Neural cell (in vitro differentiated cells): Measurements from ENCODE around the gene ZNF688. TPM values are rescaled to one million over a fixed set of nuclear protein-coding genes. Genes with fewer than 3 reads are reported as not detected.

ENCODE experiments used
- H2AFZ ChIP-seq: fragments of 200-600, 300-800 bp; sonication (generic), shearing (Covaris generic); 2 replicates; pipeline ENCODE4 v1.6.0; 2014; ENCODE audit warnings: low read depth, mild to moderate bottlenecking, antibody characterized with exemption, low read length, moderate library complexity
- H3F3A ChIP-seq: fragments of 200-600 bp; shearing (Covaris generic); 2 replicates; pipeline ENCODE4 v1.6.1; 2016; ENCODE audit warnings: mild to moderate bottlenecking, moderate library complexity, mixed read lengths, antibody characterized with exemption, low read length; ENCODE audit not compliant: insufficient read depth, poor library complexity, severe bottlenecking
- H3K27ac ChIP-seq: fragments of 200-600, 300-800 bp; sonication (generic), shearing (Covaris generic); 2 replicates; pipeline ENCODE4 v1.5.1; 2014; ENCODE audit warnings: mild to moderate bottlenecking, low read length, moderate library complexity
- H3K27me3 ChIP-seq: fragments of 300-800, 200-600 bp; sonication (generic), shearing (Covaris generic); 2 replicates; pipeline ENCODE4 v1.6.0; 2014; ENCODE audit warnings: mild to moderate bottlenecking, low read depth, low read length, moderate library complexity; ENCODE audit not compliant: insufficient read depth
- H3K36me3 ChIP-seq: fragments of 300-800, 200-600 bp; sonication (generic), shearing (Covaris generic); 2 replicates; pipeline ENCODE4 v1.5.1; 2014; ENCODE audit warnings: mild to moderate bottlenecking, antibody characterized with exemption, low read length, moderate library complexity; ENCODE audit not compliant: insufficient read depth
- H3K4me2 ChIP-seq: fragments of 300-800, 200-600 bp; sonication (generic), shearing (Covaris generic); 2 replicates; pipeline ENCODE4 v1.6.0; 2014; ENCODE audit warnings: mild to moderate bottlenecking, low read length
- H3K4me3 ChIP-seq: fragments of 300-800, 200-600 bp; sonication (generic), shearing (Covaris generic); 2 replicates; pipeline ENCODE4 v1.5.1; 2014; ENCODE audit warnings: mild to moderate bottlenecking, low read length, moderate library complexity
- H3K79me2 ChIP-seq: fragments of 200-600 bp; shearing (Covaris generic); replicated peaks from 2 replicates; pipeline ENCODE4 v1.6.0; 2014; ENCODE audit warnings: mild to moderate bottlenecking, low read length, moderate library complexity; ENCODE audit not compliant: insufficient read depth
- H3K9ac ChIP-seq: fragments of 300-800, 200-600 bp; sonication (generic), shearing (Covaris generic); 2 replicates; pipeline ENCODE4 v1.6.1; 2016; ENCODE audit warnings: mild to moderate bottlenecking, low read length, mixed read lengths
- H3K9me2 ChIP-seq: fragments of 200-600 bp; shearing (Covaris generic); 2 replicates; pipeline ENCODE4 v1.6.1; 2016; ENCODE audit warnings: mild to moderate bottlenecking, low read length, mixed read lengths; ENCODE audit not compliant: insufficient read depth
- H3K9me3 ChIP-seq: fragments of 200-600, 300-800 bp; sonication (generic), shearing (Covaris generic); 2 replicates; pipeline ENCODE4 v1.6.1; 2016; ENCODE audit warnings: mild to moderate bottlenecking, mixed run types, low read length, moderate library complexity, mixed read lengths
- H4K20me1 ChIP-seq: fragments of 200-600 bp; shearing (Covaris generic); 2 replicates; pipeline ENCODE4 v1.6.1; 2016; ENCODE audit warnings: mild to moderate bottlenecking, mixed run types; ENCODE audit not compliant: insufficient read depth
- EP300 ChIP-seq: fragments of 450-650 bp; conservative IDR thresholded peaks from 2 replicates; pipeline ENCODE4 v1.6.1; 2014; ENCODE audit warnings: antibody characterized with exemption, mild to moderate bottlenecking, moderate library complexity; ENCODE audit not compliant: poor library complexity, severe bottlenecking
- EZH2 ChIP-seq: fragments of 200-600, 300-800 bp; shearing (Covaris generic), sonication (generic); IDR thresholded peaks from 2 replicates; pipeline ENCODE4 v1.6.1; 2014; ENCODE audit warnings: antibody characterized with exemption, low read length, borderline replicate concordance, mild to moderate bottlenecking; ENCODE audit not compliant: insufficient read depth, poor library complexity, severe bottlenecking
- MXI1 ChIP-seq: fragments of 450-650 bp; conservative IDR thresholded peaks from 2 replicates; pipeline ENCODE4 v1.6.1; 2014; ENCODE audit warnings: antibody characterized with exemption, mild to moderate bottlenecking; ENCODE audit not compliant: poor library complexity, severe bottlenecking
- POLR2AphosphoS5 ChIP-seq: IDR thresholded peaks from 2 replicates; pipeline ENCODE4 v1.6.1; 2012
- RAD21 ChIP-seq: fragments of 450-650 bp; conservative IDR thresholded peaks from 2 replicates; pipeline ENCODE4 v1.6.1; 2014; ENCODE audit warnings: antibody characterized with exemption, mild to moderate bottlenecking, moderate library complexity
- SMC3 ChIP-seq: fragments of 450-650 bp; conservative IDR thresholded peaks from 2 replicates; pipeline ENCODE4 v1.6.1; 2014; ENCODE audit warnings: antibody characterized with exemption, mild to moderate bottlenecking, moderate library complexity; ENCODE audit not compliant: poor library complexity
- TAF1 ChIP-seq: IDR thresholded peaks from 2 replicates; pipeline ENCODE4 v1.6.1; 2012; ENCODE audit warnings: low read depth
- polyA plus RNA-seq: library from polyadenylated mRNA; depleted of rRNA; stranded (reverse); fragments of >200 nt; gene quantifications from 2 replicates; pipeline ENCODE4 v1.2.3, GENCODE V29; 2014
- TF ChIP-seq, protein P1 (sequence below): IDR thresholded peaks from 2 replicates; pipeline ENCODE4 v1.6.1; 2012; ENCODE audit warnings: borderline replicate concordance
- TF ChIP-seq, protein P2 (sequence below): fragments of 450-650 bp; IDR thresholded peaks from 2 replicates; pipeline ENCODE4 v1.5.1; 2014; ENCODE audit warnings: antibody characterized with exemption, mild to moderate bottlenecking, moderate library complexity; ENCODE audit not compliant: poor library complexity, severe bottlenecking

ZNF688 gene
- polyA plus RNA-seq, 1 donor from 2014 or later, result 28.4 TPM

DNA sequence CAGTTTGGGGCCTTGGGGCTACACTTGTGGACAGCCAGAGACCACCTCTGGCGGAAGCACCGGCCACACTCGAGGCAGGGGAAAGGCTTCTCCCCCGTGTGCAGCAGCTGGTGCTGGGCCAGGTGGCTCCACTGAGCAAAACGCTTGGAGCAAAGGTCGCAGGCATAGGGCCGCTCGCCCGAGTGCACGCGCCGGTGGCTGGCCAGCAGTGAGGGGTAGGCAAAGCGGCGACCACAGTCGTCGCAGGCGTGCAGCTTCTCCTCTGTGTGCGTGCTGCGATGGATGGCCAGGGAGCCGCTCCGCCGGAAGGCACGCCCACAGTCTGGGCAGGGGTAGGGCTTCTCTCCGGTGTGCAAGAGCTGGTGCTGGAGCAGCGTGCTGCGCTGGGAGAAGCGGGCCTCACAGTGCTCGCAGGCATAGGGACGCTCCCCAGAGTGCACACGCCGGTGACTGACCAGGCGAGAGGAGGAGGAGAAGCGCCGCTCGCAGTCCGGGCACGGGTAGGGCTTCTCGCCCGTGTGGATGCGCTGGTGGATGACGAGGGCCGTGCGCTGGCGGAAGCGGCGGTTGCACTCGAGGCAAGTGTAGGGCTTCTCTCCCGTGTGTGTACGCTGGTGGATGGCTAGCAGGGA lies 32.9 kb upstream of the ZNF688 start:
- H3K36me3 ChIP-seq, result no peaks in the 10 kb centered on the region

DNA sequence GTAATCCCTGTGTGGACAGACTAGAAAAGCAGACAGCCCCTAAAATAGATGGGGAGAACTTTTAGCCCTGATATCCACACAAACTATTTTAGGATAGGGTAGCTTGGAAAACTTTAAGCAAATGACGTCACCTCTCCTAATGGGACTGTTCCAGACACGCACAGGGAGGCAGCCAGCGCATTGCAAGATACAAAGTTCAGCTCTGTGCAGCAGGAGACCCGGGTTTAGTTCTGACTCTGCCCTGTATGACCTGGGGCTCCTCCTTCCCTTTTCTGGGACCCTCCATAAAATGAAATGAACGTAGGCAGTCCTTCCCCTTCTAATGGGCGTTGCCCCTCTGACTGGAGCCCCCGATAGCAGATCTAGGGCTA lies 32.4 kb upstream of the ZNF688 start:
- H3K27ac ChIP-seq, result no peak overlapping the region
- no peaks in the 10 kb centered on the region for H3K27me3 ChIP-seq
- H3F3A ChIP-seq, result no peaks in the 10 kb centered on the region
- no peaks in the 10 kb centered on the region for H3K36me3 ChIP-seq
- H2AFZ ChIP-seq, result no peak overlapping the region
- peaks cover 4% of the 10 kb centered on the region for H3K79me2 ChIP-seq
- H3K9me2 ChIP-seq, result no peaks in the 10 kb centered on the region
- no peaks in the 10 kb centered on the region for H3K9me3 ChIP-seq
- no peak overlapping the region for H3K4me2 ChIP-seq
- no peak overlapping the region for H3K4me3 ChIP-seq
- no peaks in the 10 kb centered on the region for H4K20me1 ChIP-seq
- H3K9ac ChIP-seq, result no peak overlapping the region
- TF ChIP-seq, protein P1, sequence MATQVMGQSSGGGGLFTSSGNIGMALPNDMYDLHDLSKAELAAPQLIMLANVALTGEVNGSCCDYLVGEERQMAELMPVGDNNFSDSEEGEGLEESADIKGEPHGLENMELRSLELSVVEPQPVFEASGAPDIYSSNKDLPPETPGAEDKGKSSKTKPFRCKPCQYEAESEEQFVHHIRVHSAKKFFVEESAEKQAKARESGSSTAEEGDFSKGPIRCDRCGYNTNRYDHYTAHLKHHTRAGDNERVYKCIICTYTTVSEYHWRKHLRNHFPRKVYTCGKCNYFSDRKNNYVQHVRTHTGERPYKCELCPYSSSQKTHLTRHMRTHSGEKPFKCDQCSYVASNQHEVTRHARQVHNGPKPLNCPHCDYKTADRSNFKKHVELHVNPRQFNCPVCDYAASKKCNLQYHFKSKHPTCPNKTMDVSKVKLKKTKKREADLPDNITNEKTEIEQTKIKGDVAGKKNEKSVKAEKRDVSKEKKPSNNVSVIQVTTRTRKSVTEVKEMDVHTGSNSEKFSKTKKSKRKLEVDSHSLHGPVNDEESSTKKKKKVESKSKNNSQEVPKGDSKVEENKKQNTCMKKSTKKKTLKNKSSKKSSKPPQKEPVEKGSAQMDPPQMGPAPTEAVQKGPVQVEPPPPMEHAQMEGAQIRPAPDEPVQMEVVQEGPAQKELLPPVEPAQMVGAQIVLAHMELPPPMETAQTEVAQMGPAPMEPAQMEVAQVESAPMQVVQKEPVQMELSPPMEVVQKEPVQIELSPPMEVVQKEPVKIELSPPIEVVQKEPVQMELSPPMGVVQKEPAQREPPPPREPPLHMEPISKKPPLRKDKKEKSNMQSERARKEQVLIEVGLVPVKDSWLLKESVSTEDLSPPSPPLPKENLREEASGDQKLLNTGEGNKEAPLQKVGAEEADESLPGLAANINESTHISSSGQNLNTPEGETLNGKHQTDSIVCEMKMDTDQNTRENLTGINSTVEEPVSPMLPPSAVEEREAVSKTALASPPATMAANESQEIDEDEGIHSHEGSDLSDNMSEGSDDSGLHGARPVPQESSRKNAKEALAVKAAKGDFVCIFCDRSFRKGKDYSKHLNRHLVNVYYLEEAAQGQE, result no peak
- TF ChIP-seq EZH2 (no peak), EP300 (no peak), RAD21 (no peak), MXI1 (no peak), SMC3 (no peak), POLR2AphosphoS5 (no peak), TAF1 (no peak)
- TF ChIP-seq, protein P2, sequence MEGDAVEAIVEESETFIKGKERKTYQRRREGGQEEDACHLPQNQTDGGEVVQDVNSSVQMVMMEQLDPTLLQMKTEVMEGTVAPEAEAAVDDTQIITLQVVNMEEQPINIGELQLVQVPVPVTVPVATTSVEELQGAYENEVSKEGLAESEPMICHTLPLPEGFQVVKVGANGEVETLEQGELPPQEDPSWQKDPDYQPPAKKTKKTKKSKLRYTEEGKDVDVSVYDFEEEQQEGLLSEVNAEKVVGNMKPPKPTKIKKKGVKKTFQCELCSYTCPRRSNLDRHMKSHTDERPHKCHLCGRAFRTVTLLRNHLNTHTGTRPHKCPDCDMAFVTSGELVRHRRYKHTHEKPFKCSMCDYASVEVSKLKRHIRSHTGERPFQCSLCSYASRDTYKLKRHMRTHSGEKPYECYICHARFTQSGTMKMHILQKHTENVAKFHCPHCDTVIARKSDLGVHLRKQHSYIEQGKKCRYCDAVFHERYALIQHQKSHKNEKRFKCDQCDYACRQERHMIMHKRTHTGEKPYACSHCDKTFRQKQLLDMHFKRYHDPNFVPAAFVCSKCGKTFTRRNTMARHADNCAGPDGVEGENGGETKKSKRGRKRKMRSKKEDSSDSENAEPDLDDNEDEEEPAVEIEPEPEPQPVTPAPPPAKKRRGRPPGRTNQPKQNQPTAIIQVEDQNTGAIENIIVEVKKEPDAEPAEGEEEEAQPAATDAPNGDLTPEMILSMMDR, result no peak

More for the DNA sequence above, 32.9 kb upstream of the ZNF688 start:
- H3K4me3 ChIP-seq, result no peak overlapping the region
- TF ChIP-seq EZH2 (no peak), POLR2AphosphoS5 (no peak), RAD21 (no peak), MXI1 (no peak), TAF1 (no peak), EP300 (no peak), SMC3 (no peak)
- TF ChIP-seq, protein P2, result no peak
- TF ChIP-seq, protein P1, result no peak
- H3K4me2 ChIP-seq, result no peak overlapping the region
- no peaks in the 10 kb centered on the region for H3F3A ChIP-seq
- H2AFZ ChIP-seq, result no peak overlapping the region
- no peaks in the 10 kb centered on the region for H3K9me3 ChIP-seq
- peaks cover 9% of the 10 kb centered on the region for H3K79me2 ChIP-seq
- H4K20me1 ChIP-seq, result no peaks in the 10 kb centered on the region
- H3K27ac ChIP-seq, result no peak overlapping the region
- H3K27me3 ChIP-seq, result no peaks in the 10 kb centered on the region
- no peaks in the 10 kb centered on the region for H3K9me2 ChIP-seq
- H3K9ac ChIP-seq, result no peak overlapping the region
